ENCODE measurements around the gene ANXA2R. TPM values are rescaled to one million over a fixed set of nuclear protein-coding genes. Genes with fewer than 3 reads are reported as not detected.
"Not testable (repeated sequence)": the region's sequence is repeated elsewhere in the genome, so short reads cannot be mapped to it uniquely, and the experiment has no call there.

Gene ANXA2R, protein sequence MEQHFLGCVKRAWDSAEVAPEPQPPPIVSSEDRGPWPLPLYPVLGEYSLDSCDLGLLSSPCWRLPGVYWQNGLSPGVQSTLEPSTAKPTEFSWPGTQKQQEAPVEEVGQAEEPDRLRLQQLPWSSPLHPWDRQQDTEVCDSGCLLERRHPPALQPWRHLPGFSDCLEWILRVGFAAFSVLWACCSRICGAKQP
- 0.31 TPM for total RNA-seq

DNA sequence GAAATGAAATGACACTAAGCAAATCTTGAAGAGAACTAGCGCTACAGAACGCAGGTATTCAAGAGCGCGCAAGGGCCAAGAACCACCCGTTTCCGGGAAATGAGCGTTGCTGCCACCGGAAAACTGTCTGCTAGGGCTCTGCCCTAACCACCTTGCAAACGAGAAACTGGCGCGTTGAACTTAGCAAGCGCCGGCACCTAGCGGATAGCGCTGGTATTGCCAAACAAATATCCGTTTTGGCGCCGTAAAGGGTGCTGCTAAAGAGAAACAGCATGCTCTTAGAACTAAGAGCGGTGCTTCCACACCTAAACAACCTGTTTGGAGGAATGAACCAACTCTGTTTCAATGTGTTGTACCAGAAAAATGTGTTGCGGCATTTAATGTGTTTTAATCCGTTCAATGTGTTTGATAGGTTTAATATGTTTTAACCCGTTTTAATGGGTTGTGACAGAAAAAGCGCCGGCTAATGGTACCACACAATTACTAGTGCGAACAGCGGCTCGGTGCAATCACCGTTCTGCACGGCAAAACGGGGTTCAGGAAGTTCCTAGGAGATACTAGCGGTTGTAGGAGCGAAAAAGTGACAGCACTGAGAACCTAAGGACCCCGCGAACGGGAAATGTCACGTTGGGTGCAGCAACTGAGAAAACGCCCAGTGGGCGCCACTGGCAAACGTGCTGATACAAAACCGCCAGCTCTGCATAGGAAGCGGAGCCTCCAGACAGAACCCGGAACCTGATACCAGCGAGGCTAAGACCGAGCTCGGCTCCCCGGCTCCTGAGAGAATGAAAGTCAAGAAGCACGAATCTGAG, at the start of gene ANXA2R:
Gene ANXA2R, minus strand, starts transcription at position 33 of the 812 bp plus-strand sequence. CDS start 273 bp downstream, outside the sequence.
- peak; percentile 13 for DNase-seq

DNA sequence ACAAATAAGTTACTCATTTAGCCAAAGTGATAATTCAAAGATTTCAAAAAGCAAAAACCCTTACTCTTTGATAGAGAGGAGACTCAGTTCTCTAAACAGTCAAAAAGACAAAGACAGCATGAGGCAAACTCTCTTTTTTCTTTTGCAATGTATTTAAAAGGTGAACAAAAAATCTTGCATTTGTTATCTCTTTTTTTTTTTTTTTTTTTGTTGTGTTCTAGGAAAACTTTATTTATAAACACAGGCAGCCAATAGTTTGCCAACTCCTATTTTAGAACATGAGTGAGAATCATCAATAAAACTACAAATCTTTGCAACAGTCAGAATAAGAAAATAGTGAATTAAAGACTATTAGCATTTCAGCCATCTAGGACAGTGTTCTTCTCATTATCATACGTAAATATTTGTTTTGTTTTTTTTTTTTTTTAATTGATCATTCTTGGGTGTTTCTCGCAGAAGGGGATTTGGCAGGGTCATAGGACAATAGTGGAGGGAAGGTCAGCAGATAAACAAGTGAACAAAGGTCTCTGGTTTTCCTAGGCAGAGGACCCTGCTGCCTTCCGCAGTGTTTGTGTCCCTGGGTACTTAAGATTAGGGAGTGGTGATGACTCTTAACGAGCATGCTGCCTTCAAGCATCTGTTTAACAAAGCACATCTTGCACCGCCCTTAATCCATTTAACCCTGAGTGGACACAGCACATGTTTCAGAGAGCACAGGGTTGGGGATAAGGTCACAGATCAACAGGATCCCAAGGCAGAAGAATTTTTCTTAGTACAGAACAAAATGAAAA, 46.2 kb upstream of the ANXA2R start:
- not testable (repeated sequence) for DNase-seq

DNA sequence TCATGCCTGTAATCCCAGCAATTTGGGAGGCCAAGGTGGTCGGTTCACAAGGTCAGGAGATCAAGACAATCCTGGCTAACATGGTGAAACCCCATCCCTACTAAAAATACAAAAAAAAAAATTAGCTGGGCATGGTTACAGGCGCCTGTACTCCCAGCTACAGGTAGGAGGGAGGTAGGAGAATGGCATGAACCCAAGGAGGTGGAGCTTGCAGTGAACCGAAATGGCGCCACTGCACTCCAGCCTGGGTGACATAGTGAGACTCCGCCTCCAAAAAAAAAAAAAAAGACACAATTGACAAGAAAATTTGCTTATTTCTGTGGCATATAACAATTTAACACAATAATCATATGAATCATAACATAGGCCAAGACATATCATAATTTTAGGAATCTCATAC, 45.3 kb upstream of the ANXA2R start:
- DNase-seq, result no peak

DNA sequence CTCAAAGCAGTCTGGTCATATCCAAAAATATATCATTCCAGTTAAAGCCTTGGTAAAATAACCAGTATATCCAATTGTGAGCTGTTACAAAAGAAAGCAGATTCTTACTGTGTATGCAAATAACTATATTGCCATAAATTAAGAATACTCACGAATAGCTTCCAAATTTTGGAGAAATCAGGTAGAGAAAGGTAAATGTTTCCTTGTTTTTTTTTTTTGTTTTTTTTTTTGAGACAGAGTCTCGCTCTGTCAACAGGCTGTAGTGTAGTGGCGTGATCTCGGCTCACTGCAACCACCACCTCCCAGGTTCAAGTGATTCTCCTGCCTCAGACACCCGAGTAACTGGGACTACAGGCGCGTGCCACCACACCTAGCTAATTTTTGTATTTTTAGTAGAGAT, 44.3 kb upstream of the ANXA2R start:
- DNase-seq, result not testable (repeated sequence)

DNA sequence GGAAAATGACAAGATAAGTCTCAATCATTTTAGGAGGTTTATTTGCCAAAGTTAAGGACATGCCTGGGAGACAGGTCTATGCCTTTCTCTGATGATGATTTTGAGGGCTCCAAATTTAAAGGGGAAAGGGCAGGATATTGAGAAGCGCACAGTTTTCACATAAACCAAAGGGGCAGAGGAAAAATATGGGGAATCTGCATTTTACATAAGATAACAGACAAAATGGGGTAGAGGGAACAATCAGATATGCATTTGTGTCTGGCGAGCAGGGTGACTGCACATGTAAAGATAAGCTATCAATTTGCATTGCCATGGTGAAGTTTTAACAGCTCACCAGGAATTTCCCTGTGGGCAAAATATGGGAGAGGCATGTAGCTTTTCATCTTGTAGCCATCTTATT, 41.2 kb upstream of the ANXA2R start:
- DNase-seq, result not testable (repeated sequence)

- no peak for DNase-seq
Measured at GRCh38 chr5:43078956-43079355, 38.8 kb upstream of the ANXA2R start.

- not testable (repeated sequence) for DNase-seq
Measured at GRCh38 chr5:43077446-43078191, 37.5 kb upstream of the ANXA2R start.

DNA sequence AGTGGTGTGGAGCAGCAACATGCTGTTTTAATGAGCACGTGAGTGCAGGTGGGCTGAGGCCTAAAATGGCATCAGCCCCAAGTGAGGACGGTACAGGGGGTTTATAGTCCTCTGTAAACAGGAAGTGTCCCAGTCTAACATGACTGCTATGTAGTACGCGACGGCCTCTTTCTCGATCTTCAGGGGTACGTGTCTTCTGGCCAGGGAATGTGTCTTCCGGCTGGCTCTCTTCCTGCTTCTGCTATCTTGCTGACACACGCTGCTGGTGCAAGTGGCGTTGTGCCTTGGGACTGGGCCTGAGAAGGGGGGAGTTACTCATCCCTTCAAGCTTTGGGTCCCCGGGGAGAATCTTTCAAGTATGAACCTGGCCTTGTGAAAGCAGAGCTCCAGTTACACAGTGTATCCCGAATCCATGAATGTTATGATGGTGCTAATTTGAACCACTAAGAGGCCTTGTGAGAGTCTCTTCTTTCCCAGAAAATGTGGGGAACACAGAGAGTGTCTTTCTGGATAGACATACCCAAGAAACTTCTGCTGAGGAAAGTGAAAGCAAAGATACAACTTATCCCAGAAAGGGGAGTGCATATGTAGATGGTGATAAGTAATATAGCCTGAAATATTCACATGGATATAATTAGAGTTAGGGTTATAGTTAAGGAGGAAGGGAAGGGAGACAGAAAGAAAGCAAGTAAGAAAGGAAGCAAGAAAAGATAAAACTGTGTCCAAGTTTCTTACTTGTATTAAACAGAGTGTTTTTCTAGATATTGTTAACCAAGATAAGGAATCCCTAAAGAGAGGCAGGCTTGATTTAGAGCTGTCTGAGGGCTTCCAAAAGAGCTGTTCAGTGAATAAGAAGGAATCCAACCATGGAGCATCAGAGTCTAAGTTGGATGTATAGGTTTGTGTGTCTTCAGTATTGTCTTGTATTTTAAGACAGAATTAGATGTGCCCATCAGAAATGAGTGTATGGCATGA, 35.5 kb upstream of the ANXA2R start:
- no peak for DNase-seq

- DNase-seq, result no peak
Measured at GRCh38 chr5:43074987-43075318, 34.8 kb upstream of the ANXA2R start.

GRCh38 chr5:43073597-43074546, 33.8 kb upstream of the ANXA2R start:
- DNase-seq, result no peak

DNA sequence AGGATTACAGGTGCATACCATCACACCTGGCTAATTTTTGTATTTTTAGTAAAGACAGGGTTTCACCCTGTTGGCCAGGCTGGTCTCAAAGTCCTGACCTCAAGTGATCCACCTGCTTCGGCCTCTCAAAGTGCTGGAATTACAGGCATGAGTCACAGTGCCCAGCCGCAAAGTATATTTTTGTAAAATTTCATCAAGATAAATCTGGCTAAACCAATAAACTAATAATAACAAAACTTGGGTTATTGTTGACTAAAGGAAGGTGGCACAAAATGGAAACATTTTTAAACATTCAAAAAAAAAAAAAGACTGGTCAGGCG, 29.2 kb upstream of the ANXA2R start:
- DNase-seq, result not testable (repeated sequence)

- DNase-seq, result no peak
Measured at GRCh38 chr5:43068037-43068436, 27.9 kb upstream of the ANXA2R start.

DNA sequence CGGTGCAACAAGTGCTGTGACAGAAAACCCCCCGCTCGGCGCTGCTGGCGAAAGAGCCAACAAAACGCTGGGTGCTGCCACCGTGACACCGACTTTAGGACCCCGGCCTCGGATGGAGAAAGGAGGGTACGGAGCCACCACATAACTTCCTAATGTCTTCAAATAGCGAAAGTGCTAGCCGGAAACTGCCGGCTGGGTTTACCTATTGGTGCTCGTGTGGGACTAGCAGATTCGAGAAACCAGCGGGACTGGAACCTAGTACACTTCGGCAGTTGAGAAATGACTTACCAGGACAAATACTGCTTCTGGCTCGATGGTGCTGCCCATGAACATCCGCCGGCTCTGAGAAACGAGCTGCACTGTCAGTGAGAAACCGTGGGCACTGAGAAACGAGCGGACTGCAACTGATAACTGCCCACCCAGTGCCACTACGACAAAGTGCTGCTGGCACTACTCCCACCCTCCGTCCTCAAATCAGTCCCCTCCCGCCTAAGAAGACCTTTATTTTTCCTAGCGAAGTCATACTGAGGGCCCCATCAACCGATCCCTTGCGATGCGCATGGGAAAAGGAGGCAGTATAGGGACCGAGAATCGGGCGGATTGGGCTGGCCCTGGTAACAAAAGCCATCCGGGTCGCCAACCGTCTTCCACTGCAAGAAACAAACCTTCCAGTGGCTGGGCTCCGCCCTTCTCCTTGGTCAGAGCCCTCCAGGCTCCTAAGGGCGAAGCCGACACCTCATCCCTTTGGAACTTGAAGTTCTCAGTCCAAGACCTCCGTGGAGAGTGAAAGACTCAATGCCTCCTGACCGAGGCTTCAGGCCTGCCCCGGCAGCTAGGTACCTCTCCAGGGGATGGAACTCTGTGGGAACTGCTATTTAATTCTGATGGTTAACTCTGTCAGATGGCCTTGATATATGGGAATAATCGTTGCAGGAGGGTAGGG, 27.0 kb upstream of the ANXA2R start:
- DNase-seq, result peak; percentile 87

DNA sequence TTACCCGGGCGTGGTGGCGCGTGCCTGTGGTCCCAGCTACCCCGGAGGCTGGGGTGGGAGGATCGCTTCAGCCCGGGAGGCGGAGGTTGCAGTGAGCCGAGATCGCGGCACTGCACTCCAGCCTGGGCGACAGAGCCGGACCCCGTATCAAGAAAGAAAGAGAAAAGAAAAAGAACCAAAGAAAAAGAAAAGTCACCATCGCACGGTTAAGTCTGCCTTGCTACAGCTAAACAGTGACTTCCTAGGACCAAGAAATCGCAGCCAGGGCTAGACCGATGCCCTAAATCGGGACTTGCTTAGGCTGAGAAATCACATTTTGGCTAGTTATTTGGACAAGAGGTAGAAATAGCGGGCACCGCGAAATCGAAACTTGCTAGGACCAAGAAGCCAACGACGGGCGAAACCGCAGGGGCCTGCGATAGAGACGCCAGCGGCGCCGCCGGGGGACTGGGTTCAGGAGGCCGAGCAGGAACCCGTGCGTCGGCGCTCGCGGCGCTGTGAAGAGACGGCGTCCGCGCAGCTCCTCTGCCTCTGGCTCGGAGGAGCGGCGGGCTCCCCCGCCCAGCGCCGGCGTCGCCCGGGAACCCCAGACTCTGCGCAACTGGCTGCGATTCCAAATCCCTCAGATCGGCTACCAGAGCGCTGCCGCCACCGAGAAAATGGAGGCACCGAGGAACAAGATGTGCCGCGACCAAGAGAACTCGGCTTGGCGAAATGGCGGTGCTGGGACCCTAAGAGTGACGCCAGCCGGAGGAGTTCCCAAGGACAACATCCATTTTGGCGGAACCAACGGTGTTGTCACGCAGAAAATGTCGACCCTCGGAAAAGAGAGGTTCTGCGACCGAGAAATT, 26.1 kb upstream of the ANXA2R start:
- DNase-seq, result peak; percentile 74

GRCh38 chr5:43065387-43065947, 25.3 kb upstream of the ANXA2R start:
- DNase-seq, result no peak

GRCh38 chr5:43063721-43064171, 23.6 kb upstream of the ANXA2R start:
- no peak for DNase-seq

GRCh38 chr5:43061352-43062075, 21.4 kb upstream of the ANXA2R start:
- DNase-seq, result no peak
